WTC11 (cell line): ENCODE data around the gene GPR152. TPM values are rescaled to one million over a fixed set of nuclear protein-coding genes. Genes with fewer than 3 reads are reported as not detected.
A peak's percentile ranks its signal among the peaks of the same experiment; 100 is the strongest.

ENCODE experiments used
- ATAC-seq: fragments of 200-7000 bp; cut with Tn5 transposase; 2 replicates; pipeline ENCODE4 v1.10.0; 2021; ENCODE audit warnings: mild to moderate bottlenecking, moderate library complexity
- CTCF ChIA-PET: fragments of 300-600 bp; sonication (Branson Sonifier 250); formaldehyde crosslinking; loops from one replicate; lab custom pipeline; 2021; ENCODE audit warnings: antibody characterized with exemption; lab: Charles Lee
- POLR2A ChIA-PET: fragments of 350-600 bp; sonication (Branson Sonifier 250); formaldehyde crosslinking; loops from one replicate; lab custom pipeline; 2021; ENCODE audit warnings: antibody characterized with exemption; lab: Charles Lee
- DNase-seq: peaks from one replicate; pipeline ENCODE4 v3.0.0; 2021; ENCODE audit warnings: low spot score
- H3K27ac Mint-ChIP-seq: 2 replicates; pipeline ENCODE4 v1.8.0; 2021; ENCODE audit warnings: mixed read lengths
- H3K27me3 Mint-ChIP-seq: 2 replicates; pipeline ENCODE4 v1.8.0; 2021; ENCODE audit warnings: low read depth, mild to moderate bottlenecking, moderate library complexity, mixed read lengths
- H3K36me3 Mint-ChIP-seq: 2 replicates; pipeline ENCODE4 v1.8.0; 2021; ENCODE audit warnings: mixed read lengths
- H3K4me1 Mint-ChIP-seq: 2 replicates; pipeline ENCODE4 v1.8.0; 2022; ENCODE audit warnings: mixed read lengths
- H3K4me3 Mint-ChIP-seq: 2 replicates; pipeline ENCODE4 v1.8.0; 2021; ENCODE audit warnings: mild to moderate bottlenecking, moderate library complexity, mixed read lengths
- H3K9me3 Mint-ChIP-seq: 2 replicates; pipeline ENCODE4 v1.8.0; 2021; ENCODE audit warnings: mixed read lengths
- CREB1 ChIP-seq: sonication (generic); formaldehyde crosslinking; IDR thresholded peaks from 2 replicates; pipeline ENCODE4 v1.8.0; 2023; ENCODE audit warnings: mild to moderate bottlenecking, missing genetic modification reagents
- ZNF423 ChIP-seq: fragments of 250-450 bp; sonication (Bioruptor Pico); IDR thresholded peaks from 2 replicates; pipeline ENCODE4 v2.1.2; 2022; ENCODE audit warnings: mild to moderate bottlenecking, moderate library complexity
- total RNA-seq: library from RNA; stranded (reverse); gene quantifications from 3 replicates; pipeline ENCODE4 v1.2.3, GENCODE V29; 2021
- TF ChIP-seq, protein P1 (sequence below): sonication (generic); formaldehyde crosslinking; IDR thresholded peaks from 2 replicates; pipeline ENCODE4 v1.8.1; 2022; ENCODE audit warnings: missing genetic modification reagents, borderline replicate concordance
- TF ChIP-seq, protein P2 (sequence below): fragments of 250-450 bp; sonication (Bioruptor Pico); IDR thresholded peaks from 2 replicates; pipeline ENCODE4 v1.9.0; 2021; ENCODE audit warnings: mild to moderate bottlenecking, borderline replicate concordance
- TF ChIP-seq, protein P3 (sequence below): sonication (generic); formaldehyde crosslinking; IDR thresholded peaks from 2 replicates; pipeline ENCODE4 v1.8.1; 2022; ENCODE audit warnings: low read depth, missing genetic modification reagents, borderline replicate concordance
- TF ChIP-seq, protein P4 (sequence below): sonication (generic); formaldehyde crosslinking; IDR thresholded peaks from 2 replicates; pipeline ENCODE4 v1.8.0; 2022; ENCODE audit warnings: mild to moderate bottlenecking, missing genetic modification reagents
- TF ChIP-seq, protein P5 (sequence below): sonication (generic); formaldehyde crosslinking; IDR thresholded peaks from 2 replicates; pipeline ENCODE4 v1.8.0; 2023; ENCODE audit warnings: mild to moderate bottlenecking, missing genetic modification reagents

The GPR152 gene
- total RNA-seq, 1 experiment from 2014 or later, result not detected

DNA sequence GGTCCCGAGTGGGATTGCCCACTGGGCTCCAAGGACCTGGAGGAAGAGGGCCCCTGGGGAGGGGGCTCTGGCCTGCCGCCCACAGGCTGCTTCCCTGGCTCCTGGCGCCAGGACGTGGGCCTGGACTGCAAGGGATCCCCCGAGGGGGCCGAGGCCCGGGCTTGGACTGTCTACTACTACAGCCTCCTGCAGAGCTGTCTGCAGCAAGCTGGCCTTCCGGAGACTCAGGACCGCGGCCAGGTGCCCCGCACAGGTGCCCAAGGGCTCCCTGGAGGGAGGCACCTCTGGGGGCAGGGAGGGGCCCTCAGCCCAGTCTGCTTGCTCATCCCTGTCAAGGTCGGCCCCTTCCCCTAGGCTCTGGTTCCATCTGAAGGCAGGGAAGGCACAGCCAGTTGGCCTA, 35.1 kb downstream of the GPR152 start (continued):
- TF ChIP-seq, protein P1, sequence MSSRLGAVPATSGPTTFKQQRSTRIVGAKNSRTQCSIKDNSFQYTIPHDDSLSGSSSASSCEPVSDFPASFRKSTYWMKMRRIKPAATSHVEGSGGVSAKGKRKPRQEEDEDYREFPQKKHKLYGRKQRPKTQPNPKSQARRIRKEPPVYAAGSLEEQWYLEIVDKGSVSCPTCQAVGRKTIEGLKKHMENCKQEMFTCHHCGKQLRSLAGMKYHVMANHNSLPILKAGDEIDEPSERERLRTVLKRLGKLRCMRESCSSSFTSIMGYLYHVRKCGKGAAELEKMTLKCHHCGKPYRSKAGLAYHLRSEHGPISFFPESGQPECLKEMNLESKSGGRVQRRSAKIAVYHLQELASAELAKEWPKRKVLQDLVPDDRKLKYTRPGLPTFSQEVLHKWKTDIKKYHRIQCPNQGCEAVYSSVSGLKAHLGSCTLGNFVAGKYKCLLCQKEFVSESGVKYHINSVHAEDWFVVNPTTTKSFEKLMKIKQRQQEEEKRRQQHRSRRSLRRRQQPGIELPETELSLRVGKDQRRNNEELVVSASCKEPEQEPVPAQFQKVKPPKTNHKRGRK (CRISPR knock-in tag), result no peak
- TF ChIP-seq, protein P2, sequence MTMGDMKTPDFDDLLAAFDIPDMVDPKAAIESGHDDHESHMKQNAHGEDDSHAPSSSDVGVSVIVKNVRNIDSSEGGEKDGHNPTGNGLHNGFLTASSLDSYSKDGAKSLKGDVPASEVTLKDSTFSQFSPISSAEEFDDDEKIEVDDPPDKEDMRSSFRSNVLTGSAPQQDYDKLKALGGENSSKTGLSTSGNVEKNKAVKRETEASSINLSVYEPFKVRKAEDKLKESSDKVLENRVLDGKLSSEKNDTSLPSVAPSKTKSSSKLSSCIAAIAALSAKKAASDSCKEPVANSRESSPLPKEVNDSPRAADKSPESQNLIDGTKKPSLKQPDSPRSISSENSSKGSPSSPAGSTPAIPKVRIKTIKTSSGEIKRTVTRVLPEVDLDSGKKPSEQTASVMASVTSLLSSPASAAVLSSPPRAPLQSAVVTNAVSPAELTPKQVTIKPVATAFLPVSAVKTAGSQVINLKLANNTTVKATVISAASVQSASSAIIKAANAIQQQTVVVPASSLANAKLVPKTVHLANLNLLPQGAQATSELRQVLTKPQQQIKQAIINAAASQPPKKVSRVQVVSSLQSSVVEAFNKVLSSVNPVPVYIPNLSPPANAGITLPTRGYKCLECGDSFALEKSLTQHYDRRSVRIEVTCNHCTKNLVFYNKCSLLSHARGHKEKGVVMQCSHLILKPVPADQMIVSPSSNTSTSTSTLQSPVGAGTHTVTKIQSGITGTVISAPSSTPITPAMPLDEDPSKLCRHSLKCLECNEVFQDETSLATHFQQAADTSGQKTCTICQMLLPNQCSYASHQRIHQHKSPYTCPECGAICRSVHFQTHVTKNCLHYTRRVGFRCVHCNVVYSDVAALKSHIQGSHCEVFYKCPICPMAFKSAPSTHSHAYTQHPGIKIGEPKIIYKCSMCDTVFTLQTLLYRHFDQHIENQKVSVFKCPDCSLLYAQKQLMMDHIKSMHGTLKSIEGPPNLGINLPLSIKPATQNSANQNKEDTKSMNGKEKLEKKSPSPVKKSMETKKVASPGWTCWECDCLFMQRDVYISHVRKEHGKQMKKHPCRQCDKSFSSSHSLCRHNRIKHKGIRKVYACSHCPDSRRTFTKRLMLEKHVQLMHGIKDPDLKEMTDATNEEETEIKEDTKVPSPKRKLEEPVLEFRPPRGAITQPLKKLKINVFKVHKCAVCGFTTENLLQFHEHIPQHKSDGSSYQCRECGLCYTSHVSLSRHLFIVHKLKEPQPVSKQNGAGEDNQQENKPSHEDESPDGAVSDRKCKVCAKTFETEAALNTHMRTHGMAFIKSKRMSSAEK, result no peak
- TF ChIP-seq ZNF423 (CRISPR knock-in tag), result no peak

DNA sequence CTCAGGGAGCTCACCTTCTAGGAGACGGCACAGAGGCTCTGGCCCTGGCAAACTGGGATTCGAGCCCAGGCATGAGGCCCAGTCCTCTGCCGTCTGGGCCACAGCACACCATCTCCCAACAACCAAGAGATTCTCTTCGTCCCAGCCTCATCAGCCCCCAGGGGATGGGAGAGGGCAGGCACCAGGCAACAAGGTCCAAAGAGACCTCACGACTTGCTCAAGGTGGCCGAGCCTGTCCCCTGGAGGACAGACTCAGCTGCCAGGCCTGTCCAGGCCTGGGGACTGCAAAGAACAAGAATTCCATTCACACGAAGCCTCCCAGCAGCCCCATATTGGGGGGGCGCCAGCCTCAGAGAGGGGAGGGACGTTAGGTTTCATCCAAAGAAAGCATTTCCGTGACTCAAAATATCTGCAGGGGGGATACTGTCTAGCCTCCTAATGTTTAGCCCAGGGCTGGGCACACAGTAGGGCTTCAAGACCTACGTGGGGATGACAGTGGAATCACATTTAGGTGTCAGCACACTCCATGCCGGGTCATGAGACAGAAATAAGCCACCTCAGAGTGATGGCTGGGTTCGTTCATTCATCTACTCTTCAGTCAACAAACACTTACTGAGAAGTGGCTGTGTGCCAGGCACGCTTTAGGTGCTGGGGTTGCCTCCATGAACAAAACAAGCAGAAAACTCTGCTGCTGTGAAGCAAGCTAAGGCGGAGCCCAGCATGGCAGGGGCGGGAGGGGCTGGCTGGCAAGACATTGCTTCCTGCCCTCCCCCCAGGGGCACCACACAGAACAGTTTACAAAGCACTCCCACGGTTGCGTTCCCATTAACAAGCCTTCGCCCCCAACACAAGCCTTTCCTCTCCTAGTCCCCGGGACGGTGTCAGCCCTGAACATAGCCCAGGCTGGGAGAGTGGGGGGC, 35.9 kb downstream of the GPR152 start:
- Mint-ChIP-seq H3K4me1 (peaks cover 17% of the 10 kb centered on the region), H3K4me3 (peak overlapping the region; percentile 65), H3K9me3 (no peaks in the 10 kb centered on the region), H3K27ac (peak overlapping the region; percentile 81), H3K36me3 (no peaks in the 10 kb centered on the region), H3K27me3 (peaks cover 20% of the 10 kb centered on the region)
- ChIA-PET POLR2A (interaction anchor here (2.3 kb wide), 1 partner anchor 15 kb away, joined by 7 read pairs; the partner anchor contains the start of gene PPP1CA), CTCF (interaction anchor here (1.2 to 1.6 kb wide), 2 partner anchors 15 to 34 kb away, joined by 3 to 5 read pairs; partner anchors contain the start of gene PPP1CA)
- no peak for DNase-seq
- TF ChIP-seq, protein P3, sequence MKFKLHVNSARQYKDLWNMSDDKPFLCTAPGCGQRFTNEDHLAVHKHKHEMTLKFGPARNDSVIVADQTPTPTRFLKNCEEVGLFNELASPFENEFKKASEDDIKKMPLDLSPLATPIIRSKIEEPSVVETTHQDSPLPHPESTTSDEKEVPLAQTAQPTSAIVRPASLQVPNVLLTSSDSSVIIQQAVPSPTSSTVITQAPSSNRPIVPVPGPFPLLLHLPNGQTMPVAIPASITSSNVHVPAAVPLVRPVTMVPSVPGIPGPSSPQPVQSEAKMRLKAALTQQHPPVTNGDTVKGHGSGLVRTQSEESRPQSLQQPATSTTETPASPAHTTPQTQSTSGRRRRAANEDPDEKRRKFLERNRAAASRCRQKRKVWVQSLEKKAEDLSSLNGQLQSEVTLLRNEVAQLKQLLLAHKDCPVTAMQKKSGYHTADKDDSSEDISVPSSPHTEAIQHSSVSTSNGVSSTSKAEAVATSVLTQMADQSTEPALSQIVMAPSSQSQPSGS (CRISPR knock-in tag), result no peak
- TF ChIP-seq, protein P4, sequence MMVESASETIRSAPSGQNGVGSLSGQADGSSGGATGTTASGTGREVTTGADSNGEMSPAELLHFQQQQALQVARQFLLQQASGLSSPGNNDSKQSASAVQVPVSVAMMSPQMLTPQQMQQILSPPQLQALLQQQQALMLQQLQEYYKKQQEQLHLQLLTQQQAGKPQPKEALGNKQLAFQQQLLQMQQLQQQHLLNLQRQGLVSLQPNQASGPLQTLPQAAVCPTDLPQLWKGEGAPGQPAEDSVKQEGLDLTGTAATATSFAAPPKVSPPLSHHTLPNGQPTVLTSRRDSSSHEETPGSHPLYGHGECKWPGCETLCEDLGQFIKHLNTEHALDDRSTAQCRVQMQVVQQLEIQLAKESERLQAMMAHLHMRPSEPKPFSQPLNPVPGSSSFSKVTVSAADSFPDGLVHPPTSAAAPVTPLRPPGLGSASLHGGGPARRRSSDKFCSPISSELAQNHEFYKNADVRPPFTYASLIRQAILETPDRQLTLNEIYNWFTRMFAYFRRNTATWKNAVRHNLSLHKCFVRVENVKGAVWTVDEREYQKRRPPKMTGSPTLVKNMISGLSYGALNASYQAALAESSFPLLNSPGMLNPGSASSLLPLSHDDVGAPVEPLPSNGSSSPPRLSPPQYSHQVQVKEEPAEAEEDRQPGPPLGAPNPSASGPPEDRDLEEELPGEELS (CRISPR knock-in tag), result 0 out of 2 replicates have a peak, but pooled peaks have one; percentile 3
- ATAC-seq, result no peak

DNA sequence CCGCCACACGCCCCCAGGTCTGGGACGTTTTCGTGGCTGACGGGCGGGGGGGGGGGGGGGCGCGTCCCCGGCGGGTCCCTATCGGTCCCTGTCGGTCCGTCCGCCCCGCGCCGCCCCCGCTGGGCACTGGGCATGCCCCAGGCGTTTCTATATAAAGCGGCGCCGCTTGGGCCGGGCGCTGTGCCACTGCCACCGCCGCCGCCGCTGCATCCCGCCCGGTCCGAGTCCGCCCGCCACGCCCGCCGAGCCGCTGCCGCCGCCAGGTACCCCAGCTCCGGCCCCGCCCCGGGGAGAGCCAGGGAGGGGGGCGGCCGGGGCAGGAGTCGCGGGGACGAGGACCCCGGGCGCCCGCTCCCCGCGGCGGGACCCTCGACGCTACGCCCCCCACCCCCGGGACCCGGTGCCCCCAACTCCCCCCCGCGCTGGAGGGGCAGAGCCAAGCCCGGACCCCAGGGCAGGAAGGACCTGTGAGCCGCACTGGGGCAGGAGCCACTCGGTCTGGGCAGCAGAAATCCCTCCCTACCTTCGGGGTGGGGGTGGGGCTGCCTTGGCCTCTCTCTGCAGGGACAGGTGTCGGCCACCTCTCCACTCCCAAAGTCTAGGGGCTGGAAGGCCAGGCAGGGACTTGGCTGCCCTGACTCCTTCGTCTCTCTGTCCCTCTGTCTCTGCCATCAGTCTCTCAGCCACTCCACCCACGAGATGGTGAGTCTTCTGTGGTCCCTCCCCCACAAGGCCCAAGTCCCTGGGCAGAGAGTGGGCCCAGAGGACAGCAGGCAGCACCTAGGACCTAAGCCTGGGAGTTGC, 36.8 kb downstream of the GPR152 start, which contains the start of gene CARNS1:
TSS of gene CARNS1 (plus strand) at position 178 of the 804 bp plus-strand sequence. CDS start at position 700, 522 bp downstream.
- H3K4me1 Mint-ChIP-seq, result peaks cover 14% of the 10 kb centered on the region
- CTCF ChIA-PET, result interaction anchor here (0.5 to 3.6 kb wide), 5 partner anchors 14 to 33 kb away, joined by 3 to 22 read pairs (median 4); partner anchors contain the start of genes PPP1CA and RAD9A
- DNase-seq, result peak; percentile 66
- peak within 1 kb of the TSS; percentile 74 for H3K4me3 Mint-ChIP-seq
- peaks cover 16% of the 10 kb centered on the region for H3K27me3 Mint-ChIP-seq
- peak within 1 kb of the TSS; percentile 13 for H3K27ac Mint-ChIP-seq
- no peak for TF ChIP-seq CREB1 (CRISPR knock-in tag)
- TF ChIP-seq, protein P5, sequence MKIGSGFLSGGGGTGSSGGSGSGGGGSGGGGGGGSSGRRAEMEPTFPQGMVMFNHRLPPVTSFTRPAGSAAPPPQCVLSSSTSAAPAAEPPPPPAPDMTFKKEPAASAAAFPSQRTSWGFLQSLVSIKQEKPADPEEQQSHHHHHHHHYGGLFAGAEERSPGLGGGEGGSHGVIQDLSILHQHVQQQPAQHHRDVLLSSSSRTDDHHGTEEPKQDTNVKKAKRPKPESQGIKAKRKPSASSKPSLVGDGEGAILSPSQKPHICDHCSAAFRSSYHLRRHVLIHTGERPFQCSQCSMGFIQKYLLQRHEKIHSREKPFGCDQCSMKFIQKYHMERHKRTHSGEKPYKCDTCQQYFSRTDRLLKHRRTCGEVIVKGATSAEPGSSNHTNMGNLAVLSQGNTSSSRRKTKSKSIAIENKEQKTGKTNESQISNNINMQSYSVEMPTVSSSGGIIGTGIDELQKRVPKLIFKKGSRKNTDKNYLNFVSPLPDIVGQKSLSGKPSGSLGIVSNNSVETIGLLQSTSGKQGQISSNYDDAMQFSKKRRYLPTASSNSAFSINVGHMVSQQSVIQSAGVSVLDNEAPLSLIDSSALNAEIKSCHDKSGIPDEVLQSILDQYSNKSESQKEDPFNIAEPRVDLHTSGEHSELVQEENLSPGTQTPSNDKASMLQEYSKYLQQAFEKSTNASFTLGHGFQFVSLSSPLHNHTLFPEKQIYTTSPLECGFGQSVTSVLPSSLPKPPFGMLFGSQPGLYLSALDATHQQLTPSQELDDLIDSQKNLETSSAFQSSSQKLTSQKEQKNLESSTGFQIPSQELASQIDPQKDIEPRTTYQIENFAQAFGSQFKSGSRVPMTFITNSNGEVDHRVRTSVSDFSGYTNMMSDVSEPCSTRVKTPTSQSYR (CRISPR knock-in tag), result peak; percentile 62; the same call in 1 of the 2 replicates
- TF ChIP-seq, protein P4 (CRISPR knock-in tag), result 0 out of 2 replicates have a peak, but pooled peaks have one; percentile 26
- peak; percentile 46 for ATAC-seq
- H3K9me3 Mint-ChIP-seq, result no peaks in the 10 kb centered on the region
- H3K36me3 Mint-ChIP-seq, result no peaks in the 10 kb centered on the region
- POLR2A ChIA-PET, result interaction anchor here (0.5 kb wide), 1 partner anchor 28 kb away, joined by 3 read pairs; the partner anchor contains the start of gene CORO1B
